Common myeloid progenitor, CD34-positive (primary cell): ENCODE results near the gene SH2D7.
"Not testable (repeated sequence)": the region's sequence is repeated elsewhere in the genome, so short reads cannot be mapped to it uniquely, and the experiment has no call there.

Experiments used
- CTCF ChIA-PET: fragments of 350-600 bp; sonication (Branson Sonifier 250); formaldehyde crosslinking; loops from one replicate; lab custom pipeline; 2021; ENCODE audit warnings: antibody characterized with exemption; lab: Charles Lee
- POLR2A ChIA-PET: fragments of 350-600 bp; sonication (Branson Sonifier 250); formaldehyde crosslinking; loops from one replicate; lab custom pipeline; 2021; ENCODE audit warnings: antibody characterized with exemption; lab: Charles Lee
- DNase-seq, 3 donors: peaks; one replicate each; pipeline versions ENCODE4 v3.0.0 to v3.0.0-alpha.2; 2013
- H3K27ac ChIP-seq, 2 experiments: 1 replicate in 1 of 2; 2 replicates in 1 of 2; pipeline ENCODE4 v1.7.0; 2013; ENCODE audit warnings: inconsistent platforms in 2 of 2, low read length in 2 of 2, mild to moderate bottlenecking in 2 of 2, low read depth in 1 of 2, moderate library complexity in 1 of 2; ENCODE audit not compliant: severe bottlenecking in 2 of 2, insufficient read depth in 1 of 2, poor library complexity in 1 of 2
- H3K27me3 ChIP-seq, 5 experiments: replicated peaks in 2 of 5; 1 replicate in 3 of 5; 2 replicates in 2 of 5; pipeline versions ENCODE4 v1.6.1 to v1.7.0; 2013; ENCODE audit warnings: low read length in 4 of 5, mild to moderate bottlenecking in 2 of 5, moderate library complexity in 2 of 5, inconsistent platforms in 1 of 5; ENCODE audit not compliant: insufficient read depth in 5 of 5, control insufficient read depth in 4 of 5
- H3K36me3 ChIP-seq, 4 experiments: 1 replicate in 2 of 4; 2 replicates in 2 of 4; pipeline versions ENCODE4 v1.6.1 to v1.7.0; 2013; ENCODE audit warnings: low read length in 3 of 4, control low read depth in 1 of 4, mild to moderate bottlenecking in 1 of 4; ENCODE audit not compliant: control insufficient read depth in 4 of 4, insufficient read depth in 4 of 4
- H3K4me1 ChIP-seq, 4 experiments: 1 replicate in 3 of 4; 2 replicates in 1 of 4; pipeline versions ENCODE4 v1.6.1 to v1.7.1; 2013; ENCODE audit warnings: low read length in 3 of 4, mild to moderate bottlenecking in 3 of 4, control low read depth in 1 of 4, inconsistent platforms in 1 of 4, moderate library complexity in 1 of 4; ENCODE audit not compliant: control insufficient read depth in 4 of 4, insufficient read depth in 4 of 4; ENCODE audit errors: control extremely low read depth in 1 of 4
- H3K4me3 ChIP-seq, 7 experiments: 1 replicate in 4 of 7; 2 replicates in 3 of 7; pipeline versions ENCODE4 v1.5.1 to v1.7.0; 2013; ENCODE audit warnings: mild to moderate bottlenecking in 7 of 7, low read length in 6 of 7, moderate library complexity in 6 of 7, inconsistent platforms in 2 of 7, low read depth in 2 of 7, control low read depth in 1 of 7; ENCODE audit not compliant: insufficient read depth in 4 of 7, control insufficient read depth in 1 of 7; ENCODE audit errors: extremely low read depth in 1 of 7
- H3K9me3 ChIP-seq, 5 experiments: 1 replicate in 4 of 5; 2 replicates in 1 of 5; pipeline versions ENCODE4 v1.6.1 to v1.7.1; 2013; ENCODE audit warnings: low read length in 4 of 5, mild to moderate bottlenecking in 2 of 5, inconsistent platforms in 1 of 5, low read depth in 1 of 5, moderate library complexity in 1 of 5; ENCODE audit not compliant: control insufficient read depth in 4 of 5, insufficient read depth in 2 of 5; ENCODE audit errors: control extremely low read depth in 1 of 5
- WGBS: methylation state at CpG from one replicate; pipeline ENCODE4 v1.1.5; 2013; ENCODE audit not compliant: insufficient coverage; 5-methylcytosine and 5-hydroxymethylcytosine counted together

The SH2D7 gene

DNA sequence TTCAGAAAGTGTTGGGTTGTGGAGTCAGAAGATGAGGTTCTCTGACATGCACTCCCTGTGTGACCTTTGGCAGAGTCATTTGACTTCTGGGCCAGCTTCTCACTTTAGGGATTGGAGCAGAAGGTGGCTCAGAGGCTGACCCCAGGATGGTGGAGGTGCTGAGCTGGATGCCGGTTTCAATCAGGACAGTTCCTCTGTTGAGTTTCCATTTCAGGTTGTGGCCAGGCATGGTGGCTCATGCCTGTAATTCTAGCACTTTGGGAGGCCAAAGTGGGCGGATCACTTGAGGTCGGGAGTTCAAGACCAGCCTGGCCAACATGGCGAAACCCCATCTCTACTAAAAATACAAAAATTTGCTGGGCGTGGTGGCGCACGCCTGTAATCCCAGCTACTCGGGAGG is 58.7 kb downstream of the SH2D7 start:
- H3K4me3 ChIP-seq, H3K27me3 ChIP-seq, H3K36me3 ChIP-seq, H3K9me3 ChIP-seq, POLR2A ChIA-PET, H3K27ac ChIP-seq, DNase-seq: not testable (repeated sequence)
- CTCF ChIA-PET: interaction anchor here (1.0 kb wide), 1 partner anchor 20 kb away, joined by 4 read pairs; no protein-coding TSS in a partner anchor
- H3K4me1 ChIP-seq: peaks cover 3 to 22% (median 15%) of the 10 kb centered on the region in 4 experiments
- 94% methylated on average over 3 of the region's 8 CpGs for WGBS
